H1 (cell line): ENCODE measurements around the gene FEZF1. TPM values are rescaled to one million over a fixed set of nuclear protein-coding genes. Genes with fewer than 3 reads are reported as not detected.

Source experiments
- BACH1 ChIP-seq: IDR thresholded peaks from 2 replicates; pipeline ENCODE4 v1.6.1; 2012; ENCODE audit warnings: low read length, improper control_type of control experiment
- BCL11A ChIP-seq, 2 experiments: IDR thresholded peaks; one replicate each; pipeline ENCODE4 v1.6.1; 2011; ENCODE audit warnings: low read depth in 2 of 2, low read length in 2 of 2, mild to moderate bottlenecking in 2 of 2
- CBX5 ChIP-seq: fragments of 300-800, 300-1000 bp; sonication (generic); IDR thresholded peaks from 2 replicates; pipeline ENCODE4 v1.7.1; 2016; ENCODE audit warnings: antibody characterized with exemption, low read length, low read depth
- CEBPB ChIP-seq: IDR thresholded peaks from 2 replicates; pipeline ENCODE4 v1.6.1; 2012; ENCODE audit warnings: low read depth, low read length
- EZH2 ChIP-seq: fragments of 200-600 bp; sonication (generic); IDR thresholded peaks from 2 replicates; pipeline ENCODE4 v1.7.1; 2012; ENCODE audit warnings: low read depth, mild to moderate bottlenecking, moderate library complexity, low read length, inconsistent platforms; ENCODE audit not compliant: severe bottlenecking
- FOSL1 ChIP-seq: IDR thresholded peaks from 2 replicates; pipeline ENCODE4 v1.6.1; 2011; ENCODE audit warnings: mild to moderate bottlenecking, low read depth, low read length, moderate library complexity; ENCODE audit not compliant: insufficient read depth
- GABPA ChIP-seq: IDR thresholded peaks from 2 replicates; pipeline ENCODE4 v1.6.1; 2011; ENCODE audit warnings: mild to moderate bottlenecking, low read length, moderate library complexity, borderline replicate concordance; ENCODE audit not compliant: insufficient read depth
- GTF2F1 ChIP-seq: IDR thresholded peaks from 2 replicates; pipeline ENCODE4 v1.6.1; 2012; ENCODE audit warnings: low read depth, low read length, improper control_type of control experiment, borderline replicate concordance
- HDAC6 ChIP-seq: IDR thresholded peaks from one replicate; pipeline ENCODE4 v1.7.1; 2012; ENCODE audit warnings: low read depth, mild to moderate bottlenecking, inconsistent platforms, low read length, moderate library complexity
- JUND ChIP-seq: IDR thresholded peaks from 2 replicates; pipeline ENCODE4 v1.6.1; 2011; ENCODE audit warnings: mild to moderate bottlenecking, improper control_type of control experiment, low read length
- KDM1A ChIP-seq: fragments of 200-600, 300-600 bp; sonication (generic); IDR thresholded peaks from 2 replicates; pipeline ENCODE4 v1.7.1; 2016; ENCODE audit warnings: mild to moderate bottlenecking, low read length, borderline replicate concordance
- KDM4A ChIP-seq: IDR thresholded peaks from one replicate; pipeline ENCODE4 v1.7.1; 2012; ENCODE audit warnings: low read depth, mild to moderate bottlenecking, moderate library complexity, low read length, inconsistent platforms; ENCODE audit not compliant: severe bottlenecking
- KDM5A ChIP-seq: fragments of 200-600 bp; IDR thresholded peaks from 2 replicates; pipeline ENCODE4 v1.7.1; 2012; ENCODE audit warnings: mild to moderate bottlenecking, low read length, inconsistent platforms, mixed read lengths
- MAFK ChIP-seq: IDR thresholded peaks from 2 replicates; pipeline ENCODE4 v1.6.1; 2012; ENCODE audit warnings: low read depth, mild to moderate bottlenecking, improper control_type of control experiment, low read length
- NANOG ChIP-seq: IDR thresholded peaks from 2 replicates; pipeline ENCODE4 v1.6.1; 2011; ENCODE audit warnings: low read length, low read depth, mild to moderate bottlenecking, inconsistent platforms; ENCODE audit not compliant: insufficient read depth, poor library complexity, severe bottlenecking
- NRF1 ChIP-seq: IDR thresholded peaks from 2 replicates; pipeline ENCODE4 v1.6.1; 2011; ENCODE audit warnings: mild to moderate bottlenecking, low read depth, low read length, improper control_type of control experiment
- POLR2AphosphoS5 ChIP-seq: IDR thresholded peaks from 2 replicates; pipeline ENCODE4 v1.6.1; 2011; ENCODE audit warnings: low read depth, low read length
- POU5F1 ChIP-seq: IDR thresholded peaks from 2 replicates; pipeline ENCODE4 v1.6.1; 2011; ENCODE audit warnings: low read depth, mild to moderate bottlenecking, low read length, moderate library complexity
- SAP30 ChIP-seq: fragments of 300-600 bp; sonication (generic); IDR thresholded peaks from 2 replicates; pipeline ENCODE4 v1.7.1; 2012; ENCODE audit warnings: low read length, moderate library complexity, mild to moderate bottlenecking, inconsistent platforms; ENCODE audit not compliant: insufficient read depth, insufficient replicate concordance
- SIX5 ChIP-seq: IDR thresholded peaks from 2 replicates; pipeline ENCODE4 v1.6.1; 2011; ENCODE audit warnings: mild to moderate bottlenecking, low read depth, low read length
- SP1 ChIP-seq: IDR thresholded peaks from 2 replicates; pipeline ENCODE4 v1.6.1; 2011; ENCODE audit warnings: low read depth, low read length
- ZNF274 ChIP-seq: IDR thresholded peaks from 2 replicates; pipeline ENCODE4 v1.7.0; 2012; ENCODE audit warnings: low read length, borderline replicate concordance; ENCODE audit errors: extremely low read depth
- polyA plus RNA-seq, 7 experiments: library from polyadenylated mRNA; depleted of rRNA in 3 of 7; stranded (reverse) in 5 of 7; unstranded in 2 of 7; fragments of >200 nt in 5 of 7; fragments of 200-250 nt in 2 of 7; gene quantifications; 1 replicate in 5 of 7; 2 replicates in 1 of 7; 4 replicates in 1 of 7; pipeline versions ENCODE4 v1.2.1 to v1.2.3, GENCODE V29; 2011 to 2013; ENCODE audit warnings: missing spikeins in 2 of 7, mixed read lengths in 2 of 7
- total RNA-seq: library from RNA; stranded (reverse); fragmentation: NEBNext Ultra II Directional; extraction: Animal tissue kit (Norgen Biotek cat#: 25700); gene quantifications from 2 replicates; pipeline ENCODE4 v1.2.1, GENCODE V29; 2021
- TF ChIP-seq, protein P1 (sequence below), 3 experiments: IDR thresholded peaks; 1 replicate in 2 of 3; 2 replicates in 1 of 3; pipeline versions ENCODE4 v1.5.1 to v1.6.1; 2011; ENCODE audit warnings: low read length in 3 of 3, mild to moderate bottlenecking in 3 of 3, inconsistent platforms in 2 of 3, low read depth in 1 of 3, moderate library complexity in 1 of 3; ENCODE audit not compliant: insufficient read depth in 1 of 3; ENCODE audit errors: control extremely low read depth in 1 of 3

Gene FEZF1
- total and polyA plus RNA-seq, 2 of the 8 experiments (the other 6 are each of a cell fraction or from before 2014, with no cell fraction given), result 10.6 to 15.7 TPM

DNA sequence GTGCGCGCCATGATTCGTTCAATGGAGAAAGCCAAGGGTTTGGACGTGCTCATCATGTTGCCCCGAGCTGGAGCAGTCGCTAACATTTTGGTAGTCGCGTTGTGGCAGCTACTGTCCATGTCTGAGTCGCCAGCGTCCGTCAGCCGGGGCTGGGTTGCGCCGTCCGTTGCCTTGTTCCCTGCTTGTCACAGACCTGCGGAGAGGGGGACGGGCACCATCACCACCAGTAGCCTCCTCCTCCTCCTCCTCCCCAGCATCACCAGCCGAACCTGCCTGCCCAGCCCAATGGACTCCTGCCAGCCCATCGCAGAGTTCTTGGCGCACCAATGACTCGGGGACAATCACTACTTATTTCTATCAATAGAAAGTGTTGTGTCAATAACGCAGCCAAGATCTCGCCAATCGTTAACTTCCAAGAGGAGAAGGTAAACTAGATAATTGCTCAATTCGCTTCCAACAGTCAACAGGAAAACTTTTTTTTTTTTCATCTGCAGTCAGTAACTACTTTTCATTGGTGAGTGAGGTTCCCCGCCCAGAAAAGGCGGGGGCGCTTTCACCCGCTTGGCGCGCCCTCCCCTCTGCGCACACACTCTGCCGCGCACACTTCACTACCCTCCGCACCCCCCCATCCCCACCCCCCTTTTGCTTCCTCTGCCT lies at the start of gene FEZF1 (continued):
- TF ChIP-seq KDM4A (peak; percentile 86), POLR2AphosphoS5 (no peak), SIX5 (no peak), NANOG (no peak), GTF2F1 (no peak), KDM5A (no peak), POU5F1 (no peak), FOSL1 (no peak), HDAC6 (no peak), MAFK (no peak), BCL11A (IDR thresholded peaks at IDR 0.05; ENCODE audit: low read depth in 2 of 2, low read length in 2 of 2) (no peak), CEBPB (peak; percentile 80), ZNF274 (no peak), JUND (no peak), SAP30 (no peak), BACH1 (no peak), KDM1A (no peak), SP1 (no peak), GABPA (no peak), CBX5 (no peak), NRF1 (no peak), EZH2 (no peak)
- TF ChIP-seq, protein P1, sequence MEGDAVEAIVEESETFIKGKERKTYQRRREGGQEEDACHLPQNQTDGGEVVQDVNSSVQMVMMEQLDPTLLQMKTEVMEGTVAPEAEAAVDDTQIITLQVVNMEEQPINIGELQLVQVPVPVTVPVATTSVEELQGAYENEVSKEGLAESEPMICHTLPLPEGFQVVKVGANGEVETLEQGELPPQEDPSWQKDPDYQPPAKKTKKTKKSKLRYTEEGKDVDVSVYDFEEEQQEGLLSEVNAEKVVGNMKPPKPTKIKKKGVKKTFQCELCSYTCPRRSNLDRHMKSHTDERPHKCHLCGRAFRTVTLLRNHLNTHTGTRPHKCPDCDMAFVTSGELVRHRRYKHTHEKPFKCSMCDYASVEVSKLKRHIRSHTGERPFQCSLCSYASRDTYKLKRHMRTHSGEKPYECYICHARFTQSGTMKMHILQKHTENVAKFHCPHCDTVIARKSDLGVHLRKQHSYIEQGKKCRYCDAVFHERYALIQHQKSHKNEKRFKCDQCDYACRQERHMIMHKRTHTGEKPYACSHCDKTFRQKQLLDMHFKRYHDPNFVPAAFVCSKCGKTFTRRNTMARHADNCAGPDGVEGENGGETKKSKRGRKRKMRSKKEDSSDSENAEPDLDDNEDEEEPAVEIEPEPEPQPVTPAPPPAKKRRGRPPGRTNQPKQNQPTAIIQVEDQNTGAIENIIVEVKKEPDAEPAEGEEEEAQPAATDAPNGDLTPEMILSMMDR (IDR thresholded peaks at IDR 0.05; ENCODE audit: control extremely low read depth in 1 of 3, insufficient read depth in 1 of 3, low read depth in 1 of 3, low read length in 3 of 3), result no peak
